ENCODE data around the gene DGKI.

The DGKI gene

DNA sequence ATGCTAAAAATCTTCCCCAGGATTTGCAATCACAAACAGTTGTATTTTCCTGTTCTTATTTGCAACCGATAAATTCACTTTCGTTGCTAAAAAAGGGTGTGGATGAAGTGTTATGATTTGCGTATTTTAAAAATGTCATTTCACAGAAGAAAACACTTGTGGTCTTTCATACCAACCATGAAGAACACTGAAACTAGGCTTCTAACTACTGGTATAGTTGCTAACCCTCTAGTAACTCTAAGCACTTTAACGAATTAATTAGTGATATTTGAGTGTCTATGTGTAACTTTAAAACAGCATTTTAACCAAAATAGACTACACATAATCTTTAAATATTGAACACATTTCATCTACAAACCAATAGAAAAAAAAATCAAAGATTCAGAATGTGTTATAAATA is 315.1 kb downstream of the DGKI start:
- no peak overlapping the region for H4K91ac ChIP-seq (ENCODE audit: low read length)
- no peak overlapping the region for H3K27ac ChIP-seq (ENCODE audit: low read length, poor library complexity, severe bottlenecking)
- no peak overlapping the region for H2BK15ac ChIP-seq (ENCODE audit: low read depth, poor library complexity, severe bottlenecking)
- H3K4me2 ChIP-seq (ENCODE audit: low read length, poor library complexity, severe bottlenecking): no peak overlapping the region
- no peaks in the 10 kb centered on the region for H3K4me1 ChIP-seq (ENCODE audit: control insufficient read depth, insufficient read depth, low read depth, low read length)
- H4K8ac ChIP-seq (ENCODE audit: low read length): no peak overlapping the region
- no CpG with 5 or more reads among the region's 4 CpGs for WGBS
- no peak overlapping the region for H2BK120ac ChIP-seq (ENCODE audit: low read depth, low read length)
- no peaks in the 10 kb centered on the region for H3K79me1 ChIP-seq (replicated peaks; ENCODE audit: low read length, poor library complexity, severe bottlenecking)
- H3K9me3 ChIP-seq (ENCODE audit: control insufficient read depth, low read length): no peaks in the 10 kb centered on the region
- DNase-seq: no peak
- H3K23ac ChIP-seq (ENCODE audit: low read length in 2 of 2): no peak overlapping the region
- H3K18ac ChIP-seq (ENCODE audit: low read depth in 1 of 2, low read length in 2 of 2): no peak overlapping the region
- H2BK12ac ChIP-seq (ENCODE audit: low read length in 2 of 2): no peak overlapping the region
- no peak overlapping the region for H3K9ac ChIP-seq (ENCODE audit: low read length)
- H3K27me3 ChIP-seq (ENCODE audit: control insufficient read depth in 1 of 2, insufficient read depth in 1 of 2, low read length in 2 of 2): no peaks in the 10 kb centered on the region
- H2AK5ac ChIP-seq (ENCODE audit: low read length, severe bottlenecking): no peak overlapping the region
- no peak overlapping the region for H3K4ac ChIP-seq (ENCODE audit: low read depth in 1 of 2, low read length in 2 of 2)
- H3K36me3 ChIP-seq (ENCODE audit: control insufficient read depth in 1 of 2, insufficient read depth in 2 of 2, low read depth in 1 of 2, low read length in 2 of 2): no peaks in the 10 kb centered on the region
- H2AFZ ChIP-seq (ENCODE audit: low read depth, low read length): no peak overlapping the region
- H3K14ac ChIP-seq (ENCODE audit: low read length in 2 of 2): no peak overlapping the region
- no peak overlapping the region for H3K4me3 ChIP-seq (ENCODE audit: insufficient read depth in 1 of 2, low read depth in 1 of 2, low read length in 2 of 2)
- no peak overlapping the region for H2BK5ac ChIP-seq (ENCODE audit: low read depth, low read length, poor library complexity, severe bottlenecking)

DNA sequence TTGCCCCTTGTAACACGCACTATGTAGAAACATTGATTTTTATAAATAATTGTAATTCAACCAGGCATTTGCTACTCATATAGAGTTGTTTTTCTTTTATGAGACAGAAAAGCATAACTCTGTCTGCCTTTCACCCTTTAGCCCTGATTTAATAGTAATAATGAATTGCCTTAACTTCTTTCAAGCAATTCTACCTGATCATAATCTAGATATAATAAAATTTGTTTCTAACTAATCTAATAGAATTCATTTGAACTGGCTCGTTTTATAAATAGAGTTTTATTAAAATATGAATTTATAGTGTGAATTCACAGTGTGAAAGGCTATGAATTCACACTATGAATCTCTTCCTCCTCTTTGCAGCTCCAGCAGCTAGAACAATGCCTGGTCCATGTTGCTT is 319.1 kb downstream of the DGKI start:
- Histone ChIP-seq H3K14ac (ENCODE audit: low read length in 2 of 2) (no peak overlapping the region), H3K23ac (ENCODE audit: low read length in 2 of 2) (no peak overlapping the region), H2AK5ac (ENCODE audit: low read length, severe bottlenecking) (no peak overlapping the region), H3K9ac (ENCODE audit: low read length) (no peak overlapping the region), H3K4me2 (ENCODE audit: low read length, poor library complexity, severe bottlenecking) (no peak overlapping the region), H2AFZ (ENCODE audit: low read depth, low read length) (no peak overlapping the region), H2BK15ac (ENCODE audit: low read depth, poor library complexity, severe bottlenecking) (no peak overlapping the region), H3K27me3 (ENCODE audit: control insufficient read depth in 1 of 2, insufficient read depth in 1 of 2, low read length in 2 of 2) (no peaks in the 10 kb centered on the region), H3K4me3 (ENCODE audit: insufficient read depth in 1 of 2, low read depth in 1 of 2, low read length in 2 of 2) (no peak overlapping the region), H3K36me3 (ENCODE audit: control insufficient read depth in 1 of 2, insufficient read depth in 2 of 2, low read depth in 1 of 2, low read length in 2 of 2) (no peaks in the 10 kb centered on the region), H3K18ac (ENCODE audit: low read depth in 1 of 2, low read length in 2 of 2) (no peak overlapping the region), H3K4ac (ENCODE audit: low read depth in 1 of 2, low read length in 2 of 2) (no peak overlapping the region), H3K79me1 (replicated peaks; ENCODE audit: low read length, poor library complexity, severe bottlenecking) (no peaks in the 10 kb centered on the region), H2BK120ac (ENCODE audit: low read depth, low read length) (no peak overlapping the region), H2BK12ac (ENCODE audit: low read length in 2 of 2) (no peak overlapping the region), H4K8ac (ENCODE audit: low read length) (no peak overlapping the region), H3K9me3 (ENCODE audit: control insufficient read depth, low read length) (no peaks in the 10 kb centered on the region), H3K27ac (ENCODE audit: low read length, poor library complexity, severe bottlenecking) (no peak overlapping the region), H3K4me1 (ENCODE audit: control insufficient read depth, insufficient read depth, low read depth, low read length) (no peaks in the 10 kb centered on the region), H4K91ac (ENCODE audit: low read length) (no peak overlapping the region), H2BK5ac (ENCODE audit: low read depth, low read length, poor library complexity, severe bottlenecking) (no peak overlapping the region)
- no peak for DNase-seq
- WGBS: no CpG with 5 or more reads among the region's 2 CpGs

GRCh38 chr7:137523171-137523570 is 323.6 kb downstream of the DGKI start:
- no peaks in the 10 kb centered on the region for H3K4me1 ChIP-seq (ENCODE audit: control insufficient read depth, insufficient read depth, low read depth, low read length)
- H2BK15ac ChIP-seq (ENCODE audit: low read depth, poor library complexity, severe bottlenecking): no peak overlapping the region
- H3K36me3 ChIP-seq (ENCODE audit: control insufficient read depth in 1 of 2, insufficient read depth in 2 of 2, low read depth in 1 of 2, low read length in 2 of 2): peaks cover 0 to 7% of the 10 kb centered on the region in 2 experiments

DNA sequence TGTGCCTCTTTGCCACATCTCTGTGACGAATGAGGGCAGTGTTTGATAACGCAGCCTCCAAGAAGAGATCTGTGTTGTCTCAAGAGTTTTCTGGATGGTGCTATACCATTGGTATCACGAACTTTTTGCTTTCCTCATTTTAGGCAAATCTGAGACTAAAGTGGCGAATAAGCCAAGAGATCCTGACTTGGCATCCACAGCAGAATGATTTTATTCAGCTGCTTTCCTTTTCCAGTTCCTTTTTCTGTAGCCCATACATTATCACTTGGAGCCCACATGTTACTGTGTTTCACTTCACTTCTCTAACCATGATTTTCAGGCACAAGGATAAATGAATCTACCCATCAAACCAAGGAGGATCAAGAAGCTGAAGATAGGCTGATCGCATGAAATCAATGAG is 325.3 kb downstream of the DGKI start:
- Histone ChIP-seq H3K23ac (ENCODE audit: low read length in 2 of 2) (no peak overlapping the region), H4K91ac (ENCODE audit: low read length) (no peak overlapping the region), H3K18ac (ENCODE audit: low read depth in 1 of 2, low read length in 2 of 2) (no peak overlapping the region), H3K79me1 (replicated peaks; ENCODE audit: low read length, poor library complexity, severe bottlenecking) (no peaks in the 10 kb centered on the region), H2BK5ac (ENCODE audit: low read depth, low read length, poor library complexity, severe bottlenecking) (no peak overlapping the region), H3K9me3 (ENCODE audit: control insufficient read depth, low read length) (no peaks in the 10 kb centered on the region), H3K9ac (ENCODE audit: low read length) (no peak overlapping the region), H2BK120ac (ENCODE audit: low read depth, low read length) (no peak overlapping the region), H3K27me3 (ENCODE audit: control insufficient read depth in 1 of 2, insufficient read depth in 1 of 2, low read length in 2 of 2) (no peaks in the 10 kb centered on the region), H3K4me3 (ENCODE audit: insufficient read depth in 1 of 2, low read depth in 1 of 2, low read length in 2 of 2) (no peak overlapping the region), H4K8ac (ENCODE audit: low read length) (no peak overlapping the region), H3K4me1 (ENCODE audit: control insufficient read depth, insufficient read depth, low read depth, low read length) (no peaks in the 10 kb centered on the region), H3K36me3 (ENCODE audit: control insufficient read depth in 1 of 2, insufficient read depth in 2 of 2, low read depth in 1 of 2, low read length in 2 of 2) (peaks cover 0 to 7% of the 10 kb centered on the region in 2 experiments), H2AFZ (ENCODE audit: low read depth, low read length) (no peak overlapping the region), H2AK5ac (ENCODE audit: low read length, severe bottlenecking) (no peak overlapping the region), H2BK15ac (ENCODE audit: low read depth, poor library complexity, severe bottlenecking) (no peak overlapping the region), H2BK12ac (ENCODE audit: low read length in 2 of 2) (no peak overlapping the region), H3K14ac (ENCODE audit: low read length in 2 of 2) (no peak overlapping the region), H3K4me2 (ENCODE audit: low read length, poor library complexity, severe bottlenecking) (no peak overlapping the region), H3K4ac (ENCODE audit: low read depth in 1 of 2, low read length in 2 of 2) (no peak overlapping the region), H3K27ac (ENCODE audit: low read length, poor library complexity, severe bottlenecking) (no peak overlapping the region)
- whole genome bisulfite sequencing: 97% methylated on average over 5 of the region's 5 CpGs
- DNase-seq: no peak

More at GRCh38 chr7:137523171-137523570, 323.6 kb downstream of the DGKI start:
- H3K23ac ChIP-seq (ENCODE audit: low read length in 2 of 2): no peak overlapping the region
- H3K4me3 ChIP-seq (ENCODE audit: insufficient read depth in 1 of 2, low read depth in 1 of 2, low read length in 2 of 2): no peak overlapping the region
- no peak overlapping the region for H2BK5ac ChIP-seq (ENCODE audit: low read depth, low read length, poor library complexity, severe bottlenecking)
- no peak for DNase-seq
- no peak overlapping the region for H4K91ac ChIP-seq (ENCODE audit: low read length)
- no peak overlapping the region for H2BK12ac ChIP-seq (ENCODE audit: low read length in 2 of 2)
- no peak overlapping the region for H2BK120ac ChIP-seq (ENCODE audit: low read depth, low read length)
- no peak overlapping the region for H3K27ac ChIP-seq (ENCODE audit: low read length, poor library complexity, severe bottlenecking)
- no peak overlapping the region for H3K4ac ChIP-seq (ENCODE audit: low read depth in 1 of 2, low read length in 2 of 2)
- H3K79me1 ChIP-seq (replicated peaks; ENCODE audit: low read length, poor library complexity, severe bottlenecking): no peaks in the 10 kb centered on the region
- no peak overlapping the region for H2AFZ ChIP-seq (ENCODE audit: low read depth, low read length)
- H2AK5ac ChIP-seq (ENCODE audit: low read length, severe bottlenecking): no peak overlapping the region
- no peak overlapping the region for H3K9ac ChIP-seq (ENCODE audit: low read length)
- no peaks in the 10 kb centered on the region for H3K27me3 ChIP-seq (ENCODE audit: control insufficient read depth in 1 of 2, insufficient read depth in 1 of 2, low read length in 2 of 2)
- H3K14ac ChIP-seq (ENCODE audit: low read length in 2 of 2): no peak overlapping the region
- no peak overlapping the region for H4K8ac ChIP-seq (ENCODE audit: low read length)
- no peak overlapping the region for H3K4me2 ChIP-seq (ENCODE audit: low read length, poor library complexity, severe bottlenecking)
- no peak overlapping the region for H3K18ac ChIP-seq (ENCODE audit: low read depth in 1 of 2, low read length in 2 of 2)
- H3K9me3 ChIP-seq (ENCODE audit: control insufficient read depth, low read length): no peaks in the 10 kb centered on the region
